ENCODE measurements around the gene TRIM5. TPM values are rescaled to one million over a fixed set of nuclear protein-coding genes. Genes with fewer than 3 reads are reported as not detected.

TRIM5 gene
- total and polyA plus RNA-seq, 2 experiments from 2014 or later = 10.7 to 14.0 TPM

DNA sequence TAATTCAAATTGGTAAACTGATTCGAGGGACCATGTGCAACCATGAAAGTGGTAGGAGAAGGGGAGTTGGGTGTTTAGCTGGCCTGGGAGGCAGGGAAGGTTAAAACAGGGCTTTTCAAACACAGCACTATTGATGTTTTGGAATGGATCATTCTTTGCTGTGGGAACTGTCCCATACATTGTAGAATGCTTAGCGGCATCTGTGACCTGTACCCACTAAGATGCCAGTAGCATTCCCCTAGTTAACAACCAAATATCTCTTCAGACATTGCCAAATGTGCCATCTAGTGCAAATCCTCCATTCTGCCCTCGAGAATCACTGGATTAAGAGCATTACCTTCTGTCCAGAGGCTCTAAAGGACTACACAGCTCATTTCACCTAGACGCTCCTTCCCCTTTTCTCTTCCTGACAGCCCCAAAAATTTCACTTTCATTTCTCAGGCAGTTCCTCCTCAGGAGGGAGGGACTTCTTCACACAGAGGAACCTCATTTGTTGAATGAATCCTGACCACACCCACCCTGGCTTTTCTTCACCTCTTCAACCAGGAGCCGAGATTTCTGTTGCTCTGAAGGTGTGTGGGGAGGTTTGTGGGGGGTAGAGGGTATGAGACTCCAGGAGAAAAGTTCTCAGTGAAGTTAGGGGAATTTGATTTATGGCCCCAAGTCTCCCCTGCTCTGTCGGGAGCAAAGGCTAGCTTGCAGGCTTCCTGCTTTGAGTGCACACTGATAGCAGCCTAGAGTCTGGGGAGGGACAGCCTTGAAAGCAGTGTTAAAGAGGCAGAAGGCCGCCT, 60.2 kb downstream of the TRIM5 start, which contains the start of gene TRIM34:
Gene TRIM34 (plus strand): TSS at position 513 of the 791 bp plus-strand sequence. CDS start 7,331 bp downstream, outside the sequence.
- DNase-seq = peak; percentile 85
- Histone ChIP-seq H3K9ac (peak within 1 kb of the TSS; percentile 84), H3K4me1 (ENCODE audit: insufficient read depth) (peaks cover 42% of the 10 kb centered on the region), H4K20me1 (ENCODE audit: insufficient read depth) (no peaks in the 10 kb centered on the region), H3K27ac (peak within 1 kb of the TSS; percentile 59), H3K9me3 (ENCODE audit: low read depth) (no peaks in the 10 kb centered on the region), H2AFZ (peak within 1 kb of the TSS; percentile 97), H3K4me3 (peak within 1 kb of the TSS; percentile 95), H3K4me2 (ENCODE audit: unreplicated experiment) (peak within 1 kb of the TSS; percentile 92), H3K36me3 (ENCODE audit: low read depth) (no peaks in the 10 kb centered on the region), H3K79me2 (ENCODE audit: insufficient read depth) (no peaks in the 10 kb centered on the region), H3F3A (ENCODE audit: insufficient read depth) (peaks cover 22% of the 10 kb centered on the region), H3K27me3 (replicated peaks; ENCODE audit: insufficient read depth) (no peaks in the 10 kb centered on the region), H3K9me2 (ENCODE audit: insufficient read depth) (no peaks in the 10 kb centered on the region)
- TF ChIP-seq EZH2 (IDR thresholded peaks at IDR 0.05; ENCODE audit: insufficient read depth, poor library complexity, severe bottlenecking) (no peak), EZH2phosphoT487 (IDR thresholded peaks at IDR 0.05; ENCODE audit: insufficient read depth, low read depth) (no peak)
- WGBS, 2 experiments (ENCODE audit: low coverage in 1 of 2, low lambda C conversion rate in 2 of 2, missing lambda C conversion rate in 2 of 2) = 19 to 22% methylated on average over 7 of the region's 7 CpGs
- in situ Hi-C loops (cut with MboI) = no loop called here

DNA sequence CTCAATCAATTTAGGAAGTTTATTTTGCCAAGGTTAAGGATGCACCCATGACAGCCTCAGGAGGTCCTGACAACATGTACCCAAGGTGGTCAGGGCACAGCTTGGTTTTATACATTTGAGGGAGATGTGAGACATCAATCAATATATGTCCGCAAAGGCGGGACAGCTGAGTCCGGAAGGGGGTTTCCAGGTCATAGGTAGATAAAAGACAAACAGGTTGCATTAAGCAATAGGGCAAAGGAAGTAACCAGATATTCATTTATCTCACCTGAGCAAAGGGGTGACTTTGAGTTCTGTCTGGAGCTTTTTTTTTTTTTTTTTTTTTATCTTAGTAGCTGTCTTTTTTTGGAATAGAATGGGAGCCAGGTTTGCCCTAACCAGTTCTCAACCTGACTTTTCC, 62.1 kb downstream of the TRIM5 start:
- H3K4me2 ChIP-seq (ENCODE audit: unreplicated experiment) = no peak overlapping the region
- no peak overlapping the region for H3K9ac ChIP-seq
- no peaks in the 10 kb centered on the region for H3K27me3 ChIP-seq (replicated peaks; ENCODE audit: insufficient read depth)
- no peak overlapping the region for H2AFZ ChIP-seq
- in situ Hi-C loops (cut with MboI) = no loop called here
- peaks cover 59% of the 10 kb centered on the region for H3K4me1 ChIP-seq (ENCODE audit: insufficient read depth)
- H3K79me2 ChIP-seq (ENCODE audit: insufficient read depth) = no peaks in the 10 kb centered on the region
- TF ChIP-seq EZH2phosphoT487 (IDR thresholded peaks at IDR 0.05; ENCODE audit: insufficient read depth, low read depth) (no peak), EZH2 (IDR thresholded peaks at IDR 0.05; ENCODE audit: insufficient read depth, poor library complexity, severe bottlenecking) (no peak)
- H4K20me1 ChIP-seq (ENCODE audit: insufficient read depth) = no peaks in the 10 kb centered on the region
- H3F3A ChIP-seq (ENCODE audit: insufficient read depth) = peaks cover 37% of the 10 kb centered on the region
- 98 to 100% methylated on average over 3 of the region's 3 CpGs for WGBS, 2 experiments (ENCODE audit: low coverage in 1 of 2, low lambda C conversion rate in 2 of 2, missing lambda C conversion rate in 2 of 2)
- no peaks in the 10 kb centered on the region for H3K36me3 ChIP-seq (ENCODE audit: low read depth)
- no peaks in the 10 kb centered on the region for H3K9me2 ChIP-seq (ENCODE audit: insufficient read depth)
- no peak overlapping the region for H3K4me3 ChIP-seq
- DNase-seq = no peak
- no peaks in the 10 kb centered on the region for H3K9me3 ChIP-seq (ENCODE audit: low read depth)
- no peak overlapping the region for H3K27ac ChIP-seq

GRCh38 chr11:5621580-5621979, 63.3 kb downstream of the TRIM5 start:
- TF ChIP-seq EZH2phosphoT487 (IDR thresholded peaks at IDR 0.05; ENCODE audit: insufficient read depth, low read depth) = no peak
- TF ChIP-seq EZH2 (IDR thresholded peaks at IDR 0.05; ENCODE audit: insufficient read depth, poor library complexity, severe bottlenecking) = no peak
- in situ Hi-C loops (cut with MboI) = no loop called here
- Histone ChIP-seq H3K4me1 (ENCODE audit: insufficient read depth) (peaks cover 59% of the 10 kb centered on the region), H3K36me3 (ENCODE audit: low read depth) (no peaks in the 10 kb centered on the region), H3K79me2 (ENCODE audit: insufficient read depth) (no peaks in the 10 kb centered on the region), H4K20me1 (ENCODE audit: insufficient read depth) (no peaks in the 10 kb centered on the region), H3K4me2 (ENCODE audit: unreplicated experiment) (peak overlapping the region; percentile 83), H3K9me2 (ENCODE audit: insufficient read depth) (no peaks in the 10 kb centered on the region), H3K9me3 (ENCODE audit: low read depth) (no peaks in the 10 kb centered on the region), H3K9ac (peak overlapping the region; percentile 77), H3F3A (ENCODE audit: insufficient read depth) (peaks cover 39% of the 10 kb centered on the region), H3K4me3 (peak overlapping the region; percentile 56), H3K27ac (peak overlapping the region; percentile 98), H3K27me3 (replicated peaks; ENCODE audit: insufficient read depth) (no peaks in the 10 kb centered on the region), H2AFZ (0 out of 2 replicates have a peak overlapping the region, but pooled peaks have one; percentile 57)
- DNase-seq = no peak

GRCh38 chr11:5620651-5621521, 64.0 kb downstream of the TRIM5 start:
- in situ Hi-C loops (cut with MboI) = no loop called here
- Histone ChIP-seq H3F3A (ENCODE audit: insufficient read depth) (peaks cover 39% of the 10 kb centered on the region), H3K4me3 (peak overlapping the region; percentile 56), H3K79me2 (ENCODE audit: insufficient read depth) (no peaks in the 10 kb centered on the region), H3K4me1 (ENCODE audit: insufficient read depth) (peaks cover 53% of the 10 kb centered on the region), H3K27ac (peak overlapping the region; percentile 98), H3K27me3 (replicated peaks; ENCODE audit: insufficient read depth) (no peaks in the 10 kb centered on the region), H3K36me3 (ENCODE audit: low read depth) (no peaks in the 10 kb centered on the region), H3K9me2 (ENCODE audit: insufficient read depth) (no peaks in the 10 kb centered on the region), H3K4me2 (ENCODE audit: unreplicated experiment) (peak overlapping the region; percentile 83), H4K20me1 (ENCODE audit: insufficient read depth) (no peaks in the 10 kb centered on the region), H3K9me3 (ENCODE audit: low read depth) (no peaks in the 10 kb centered on the region), H3K9ac (peak overlapping the region; percentile 77), H2AFZ (peak overlapping the region; percentile 57)
- TF ChIP-seq EZH2 (IDR thresholded peaks at IDR 0.05; ENCODE audit: insufficient read depth, poor library complexity, severe bottlenecking) (no peak), EZH2phosphoT487 (IDR thresholded peaks at IDR 0.05; ENCODE audit: insufficient read depth, low read depth) (no peak)
- WGBS, 2 experiments (ENCODE audit: low coverage in 1 of 2, low lambda C conversion rate in 2 of 2, missing lambda C conversion rate in 2 of 2) = 46 to 55% methylated on average over 3 of the region's 3 CpGs
- peak; percentile 91 for DNase-seq
